GM19351 (cell line): ENCODE measurements around the gene TBCD.
"Not testable (repeated sequence)": the region's sequence is repeated elsewhere in the genome, so short reads cannot be mapped to it uniquely, and the experiment has no call there.

Experiments used
- ATAC-seq: cut with Tn5 transposase; IDR thresholded peaks from one replicate; pipeline ENCODE4 v1.9.1; 2021; ENCODE audit warnings: mild to moderate bottlenecking, moderate library complexity; ENCODE audit not compliant: unreplicated experiment

Gene TBCD

GRCh38 chr17:82984751-82985427, 233.0 kb downstream of the TBCD start:
- no peak for ATAC-seq

- ATAC-seq: no peak
Observed at GRCh38 chr17:82985428-82985805, 233.6 kb downstream of the TBCD start.

- ATAC-seq: no peak
Observed at GRCh38 chr17:82985973-82986372, 234.1 kb downstream of the TBCD start.

GRCh38 chr17:82989051-82989450, 237.2 kb downstream of the TBCD start:
- not testable (repeated sequence) for ATAC-seq

GRCh38 chr17:82989881-82990280, 238.0 kb downstream of the TBCD start:
- ATAC-seq: no peak

- ATAC-seq: no peak
Observed at GRCh38 chr17:82993005-82993404, 241.1 kb downstream of the TBCD start.
